K562 (cell line): ENCODE results near the gene MTHFR. TPM values are rescaled to one million over a fixed set of nuclear protein-coding genes. Genes with fewer than 3 reads are reported as not detected.

Source experiments
- ADNP ChIP-seq: fragments of 200-800 bp; sonication (Bioruptor generic); IDR thresholded peaks from 2 replicates; pipeline ENCODE4 v1.6.1; 2016; ENCODE audit warnings: missing genetic modification characterization, missing compliant biosample characterization
- ATF1 ChIP-seq, 2 experiments: fragments of 450-650 bp in 1 of 2; IDR thresholded peaks; 2 replicates each; pipeline ENCODE4 v1.6.1; 2016; ENCODE audit warnings: missing compliant biosample characterization in 1 of 2, missing genetic modification characterization in 1 of 2
- EHMT2 ChIP-seq: fragments of 450-650 bp; IDR thresholded peaks from 2 replicates; pipeline ENCODE4 v1.6.1; 2018; ENCODE audit warnings: antibody characterized with exemption
- FOXP1 ChIP-seq: sonication (generic); formaldehyde crosslinking; IDR thresholded peaks from 2 replicates; pipeline ENCODE4 v1.8.0; 2022; ENCODE audit warnings: mild to moderate bottlenecking, missing genetic modification reagents
- HIVEP1 ChIP-seq: fragments of 250-450 bp; sonication (Bioruptor Pico); IDR thresholded peaks from 2 replicates; pipeline ENCODE4 v1.4.0; 2020; ENCODE audit warnings: mild to moderate bottlenecking
- HNRNPLL ChIP-seq: fragments of 200-400 bp; formaldehyde crosslinking; IDR thresholded peaks from 2 replicates; pipeline ENCODE4 v1.6.1; 2017; ENCODE audit warnings: low read length, low read depth, mild to moderate bottlenecking; ENCODE audit not compliant: poor library complexity, severe bottlenecking
- JUND ChIP-seq, 2 experiments: IDR thresholded peaks; 2 replicates in 1 of 2; 3 replicates in 1 of 2; pipeline ENCODE4 v1.6.1; 2011; ENCODE audit warnings: borderline replicate concordance in 2 of 2, low read depth in 2 of 2, low read length in 2 of 2, improper control_type of control experiment in 1 of 2, missing biosample characterization in 1 of 2, missing genetic modification characterization in 1 of 2, missing genetic modification reagents in 1 of 2
- NFRKB ChIP-seq: fragments of 450-650 bp; IDR thresholded peaks from 2 replicates; pipeline ENCODE4 v1.6.1; 2016; ENCODE audit warnings: low read depth
- PHF20 ChIP-seq: fragments of 450-650 bp; IDR thresholded peaks from 2 replicates; pipeline ENCODE4 v1.6.1; 2018; ENCODE audit not compliant: partially characterized antibody
- PKNOX1 ChIP-seq: fragments of 450-650 bp; IDR thresholded peaks from 2 replicates; pipeline ENCODE4 v1.6.1; 2016
- PRMT5 ChIP-seq: sonication (generic); formaldehyde crosslinking; IDR thresholded peaks from 2 replicates; pipeline ENCODE4 v1.5.0; 2020; ENCODE audit warnings: missing genetic modification reagents
- RAD21 ChIP-seq, 2 experiments: fragments of 250-450 bp in 1 of 2; fragments of 450-650 bp in 1 of 2; sonication (Bioruptor Pico) in 1 of 2; formaldehyde crosslinking in 1 of 2; IDR thresholded peaks in 1 of 2; conservative IDR thresholded peaks in 1 of 2; 2 replicates each; pipeline versions ENCODE4 v1.4.0 to v1.8.0; 2020 to 2022; ENCODE audit warnings: mild to moderate bottlenecking in 2 of 2, moderate library complexity in 1 of 2
- RBM34 ChIP-seq: fragments of 200-400 bp; formaldehyde crosslinking; IDR thresholded peaks from 2 replicates; pipeline ENCODE4 v1.6.1; 2018; ENCODE audit warnings: low read length, borderline replicate concordance; ENCODE audit not compliant: insufficient read depth
- RNF2 ChIP-seq: sonication (generic); IDR thresholded peaks from 2 replicates; pipeline ENCODE4 v1.6.1; 2016
- ZC3H4 ChIP-seq: sonication (generic); formaldehyde crosslinking; IDR thresholded peaks from 2 replicates; pipeline ENCODE4 v1.9.0; 2021; ENCODE audit warnings: missing genetic modification reagents, borderline replicate concordance
- ZFP36 ChIP-seq: fragments of 150-350 bp; IDR thresholded peaks from 2 replicates; pipeline ENCODE4 v1.6.1; 2018; ENCODE audit warnings: low read length, low read depth; ENCODE audit not compliant: partially characterized antibody
- ZFX ChIP-seq: sonication (generic); formaldehyde crosslinking; IDR thresholded peaks from 2 replicates; pipeline ENCODE4 v1.8.0; 2022; ENCODE audit warnings: mild to moderate bottlenecking, missing genetic modification reagents, moderate library complexity
- polyA plus RNA-seq, 8 experiments: library from polyadenylated mRNA; depleted of rRNA in 4 of 8; stranded (reverse) in 5 of 8; unstranded in 3 of 8; fragments of >200 nt; fragmentation: Nextera tagmentation in 2 of 8; fragmentation: Illumina TruSeq in 1 of 8; extraction: Ambion mirVana in 2 of 8; extraction: Trizol in 1 of 8; gene quantifications; 2 replicates each; pipeline versions ENCODE4 v1.2.1 to v1.2.3, GENCODE V29; 2011 to 2014; ENCODE audit warnings: inconsistent platforms in 1 of 8, missing spikeins in 1 of 8
- total RNA-seq, 7 experiments: library from RNA; depleted of rRNA in 6 of 7; stranded (reverse); fragments of >200 nt in 6 of 7; fragmentation: Illumina TruSeq in 2 of 7; extraction: Trizol in 2 of 7; gene quantifications; 2 replicates each; pipeline versions ENCODE4 v1.2.1 to v1.2.3, GENCODE V29; 2011 to 2021; ENCODE audit warnings: low replicate concordance in 1 of 7
- TF ChIP-seq, protein P1 (sequence below), 2 experiments: fragments of 150-350 bp in 1 of 2; IDR thresholded peaks; 2 replicates each; pipeline ENCODE4 v1.6.1; 2012 to 2016; ENCODE audit warnings: low read depth in 2 of 2, low read length in 2 of 2, mild to moderate bottlenecking in 1 of 2, moderate library complexity in 1 of 2
- TF ChIP-seq, protein P2 (sequence below): IDR thresholded peaks from 2 replicates; pipeline ENCODE4 v1.6.1; 2011; ENCODE audit warnings: borderline replicate concordance, low read depth, mild to moderate bottlenecking, moderate library complexity, low read length; ENCODE audit not compliant: insufficient read depth, poor library complexity, severe bottlenecking

The MTHFR gene
- total and polyA plus RNA-seq, 9 of the 15 experiments (the other 6 are each of a cell fraction or from before 2014, with no cell fraction given) = 5.0 to 104 (median 62.6) TPM

DNA sequence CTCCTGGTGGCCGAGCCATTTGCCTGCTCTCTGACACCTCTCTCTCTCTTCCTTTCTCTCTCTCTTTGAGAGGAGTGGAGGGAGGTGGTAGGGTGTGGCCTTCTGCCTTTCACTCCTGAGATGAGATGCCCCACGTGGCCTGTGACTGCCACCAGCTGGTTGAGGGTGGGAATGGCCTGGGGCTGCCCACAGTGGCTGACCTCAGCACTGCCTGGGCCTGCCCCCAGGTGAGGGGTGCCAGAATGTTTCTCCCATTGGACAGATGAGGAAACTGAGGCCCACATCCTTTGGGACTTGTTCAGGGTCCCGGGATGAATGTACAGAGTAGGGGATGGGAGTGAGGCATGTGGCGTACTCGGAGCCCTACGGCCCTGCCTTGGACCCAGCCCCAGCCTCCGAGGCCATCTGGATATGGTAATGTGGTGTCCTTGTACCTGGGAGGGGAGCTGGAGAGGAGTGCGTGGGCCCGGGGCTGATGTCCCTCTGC is 56.5 kb downstream of the MTHFR start (continued):
- TF ChIP-seq, protein P1, sequence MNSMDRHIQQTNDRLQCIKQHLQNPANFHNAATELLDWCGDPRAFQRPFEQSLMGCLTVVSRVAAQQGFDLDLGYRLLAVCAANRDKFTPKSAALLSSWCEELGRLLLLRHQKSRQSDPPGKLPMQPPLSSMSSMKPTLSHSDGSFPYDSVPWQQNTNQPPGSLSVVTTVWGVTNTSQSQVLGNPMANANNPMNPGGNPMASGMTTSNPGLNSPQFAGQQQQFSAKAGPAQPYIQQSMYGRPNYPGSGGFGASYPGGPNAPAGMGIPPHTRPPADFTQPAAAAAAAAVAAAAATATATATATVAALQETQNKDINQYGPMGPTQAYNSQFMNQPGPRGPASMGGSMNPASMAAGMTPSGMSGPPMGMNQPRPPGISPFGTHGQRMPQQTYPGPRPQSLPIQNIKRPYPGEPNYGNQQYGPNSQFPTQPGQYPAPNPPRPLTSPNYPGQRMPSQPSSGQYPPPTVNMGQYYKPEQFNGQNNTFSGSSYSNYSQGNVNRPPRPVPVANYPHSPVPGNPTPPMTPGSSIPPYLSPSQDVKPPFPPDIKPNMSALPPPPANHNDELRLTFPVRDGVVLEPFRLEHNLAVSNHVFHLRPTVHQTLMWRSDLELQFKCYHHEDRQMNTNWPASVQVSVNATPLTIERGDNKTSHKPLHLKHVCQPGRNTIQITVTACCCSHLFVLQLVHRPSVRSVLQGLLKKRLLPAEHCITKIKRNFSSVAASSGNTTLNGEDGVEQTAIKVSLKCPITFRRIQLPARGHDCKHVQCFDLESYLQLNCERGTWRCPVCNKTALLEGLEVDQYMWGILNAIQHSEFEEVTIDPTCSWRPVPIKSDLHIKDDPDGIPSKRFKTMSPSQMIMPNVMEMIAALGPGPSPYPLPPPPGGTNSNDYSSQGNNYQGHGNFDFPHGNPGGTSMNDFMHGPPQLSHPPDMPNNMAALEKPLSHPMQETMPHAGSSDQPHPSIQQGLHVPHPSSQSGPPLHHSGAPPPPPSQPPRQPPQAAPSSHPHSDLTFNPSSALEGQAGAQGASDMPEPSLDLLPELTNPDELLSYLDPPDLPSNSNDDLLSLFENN (IDR thresholded peaks at IDR 0.05; ENCODE audit: low read depth in 2 of 2, low read length in 2 of 2) = peak in 1 of 2 experiments; percentile 49; a peak in 2 of 4 replicates
- TF ChIP-seq PKNOX1 (peak; percentile 66), NFRKB (no peak), ATF1 (CRISPR knock-in tag; IDR thresholded peaks at IDR 0.05) (no peak), ATF1 (tag; IDR thresholded peaks at IDR 0.05) (peak; percentile 41; the same call in 1 of the 2 replicates), ADNP (tag) (0 out of 2 replicates have a peak, but pooled peaks have one; percentile 44), EHMT2 (0 out of 2 replicates have a peak, but pooled peaks have one; percentile 28), PHF20 (no peak), ZC3H4 (CRISPR knock-in tag) (no peak), ZFP36 (peak; percentile 46), HIVEP1 (CRISPR knock-in tag) (peak; percentile 14; the same call in 1 of the 2 replicates), RBM34 (no peak), ZFX (CRISPR knock-in tag) (no peak), RAD21 (CRISPR knock-in tag; conservative IDR thresholded peaks at IDR 0.05 in 1 of 2, IDR thresholded peaks at IDR 0.05 in 1 of 2) (peak; percentile 94 to 96), PRMT5 (CRISPR knock-in tag) (no peak), HNRNPLL (no peak), JUND (IDR thresholded peaks at IDR 0.05; ENCODE audit: borderline replicate concordance, low read depth, low read length) (peak; percentile 66), JUND (tag; IDR thresholded peaks at IDR 0.05; ENCODE audit: borderline replicate concordance, low read depth, low read length) (peak; percentile 39; the same call in 1 of the 3 replicates), FOXP1 (CRISPR knock-in tag) (no peak), RNF2 (0 out of 2 replicates have a peak, but pooled peaks have one; percentile 45)
- TF ChIP-seq, protein P2, sequence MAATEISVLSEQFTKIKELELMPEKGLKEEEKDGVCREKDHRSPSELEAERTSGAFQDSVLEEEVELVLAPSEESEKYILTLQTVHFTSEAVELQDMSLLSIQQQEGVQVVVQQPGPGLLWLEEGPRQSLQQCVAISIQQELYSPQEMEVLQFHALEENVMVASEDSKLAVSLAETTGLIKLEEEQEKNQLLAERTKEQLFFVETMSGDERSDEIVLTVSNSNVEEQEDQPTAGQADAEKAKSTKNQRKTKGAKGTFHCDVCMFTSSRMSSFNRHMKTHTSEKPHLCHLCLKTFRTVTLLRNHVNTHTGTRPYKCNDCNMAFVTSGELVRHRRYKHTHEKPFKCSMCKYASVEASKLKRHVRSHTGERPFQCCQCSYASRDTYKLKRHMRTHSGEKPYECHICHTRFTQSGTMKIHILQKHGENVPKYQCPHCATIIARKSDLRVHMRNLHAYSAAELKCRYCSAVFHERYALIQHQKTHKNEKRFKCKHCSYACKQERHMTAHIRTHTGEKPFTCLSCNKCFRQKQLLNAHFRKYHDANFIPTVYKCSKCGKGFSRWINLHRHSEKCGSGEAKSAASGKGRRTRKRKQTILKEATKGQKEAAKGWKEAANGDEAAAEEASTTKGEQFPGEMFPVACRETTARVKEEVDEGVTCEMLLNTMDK = peak; percentile 36
